GM19395 (cell line): Measurements from ENCODE around the gene CSF1.
"Not testable (repeated sequence)": the region's sequence is repeated elsewhere in the genome, so short reads cannot be mapped to it uniquely, and the experiment has no call there.

ENCODE experiments used
- ATAC-seq: cut with Tn5 transposase; IDR thresholded peaks from one replicate; pipeline ENCODE4 v1.9.1; 2021; ENCODE audit warnings: mild to moderate bottlenecking, moderate library complexity; ENCODE audit not compliant: unreplicated experiment

CSF1 gene, protein sequence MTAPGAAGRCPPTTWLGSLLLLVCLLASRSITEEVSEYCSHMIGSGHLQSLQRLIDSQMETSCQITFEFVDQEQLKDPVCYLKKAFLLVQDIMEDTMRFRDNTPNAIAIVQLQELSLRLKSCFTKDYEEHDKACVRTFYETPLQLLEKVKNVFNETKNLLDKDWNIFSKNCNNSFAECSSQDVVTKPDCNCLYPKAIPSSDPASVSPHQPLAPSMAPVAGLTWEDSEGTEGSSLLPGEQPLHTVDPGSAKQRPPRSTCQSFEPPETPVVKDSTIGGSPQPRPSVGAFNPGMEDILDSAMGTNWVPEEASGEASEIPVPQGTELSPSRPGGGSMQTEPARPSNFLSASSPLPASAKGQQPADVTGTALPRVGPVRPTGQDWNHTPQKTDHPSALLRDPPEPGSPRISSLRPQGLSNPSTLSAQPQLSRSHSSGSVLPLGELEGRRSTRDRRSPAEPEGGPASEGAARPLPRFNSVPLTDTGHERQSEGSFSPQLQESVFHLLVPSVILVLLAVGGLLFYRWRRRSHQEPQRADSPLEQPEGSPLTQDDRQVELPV

DNA sequence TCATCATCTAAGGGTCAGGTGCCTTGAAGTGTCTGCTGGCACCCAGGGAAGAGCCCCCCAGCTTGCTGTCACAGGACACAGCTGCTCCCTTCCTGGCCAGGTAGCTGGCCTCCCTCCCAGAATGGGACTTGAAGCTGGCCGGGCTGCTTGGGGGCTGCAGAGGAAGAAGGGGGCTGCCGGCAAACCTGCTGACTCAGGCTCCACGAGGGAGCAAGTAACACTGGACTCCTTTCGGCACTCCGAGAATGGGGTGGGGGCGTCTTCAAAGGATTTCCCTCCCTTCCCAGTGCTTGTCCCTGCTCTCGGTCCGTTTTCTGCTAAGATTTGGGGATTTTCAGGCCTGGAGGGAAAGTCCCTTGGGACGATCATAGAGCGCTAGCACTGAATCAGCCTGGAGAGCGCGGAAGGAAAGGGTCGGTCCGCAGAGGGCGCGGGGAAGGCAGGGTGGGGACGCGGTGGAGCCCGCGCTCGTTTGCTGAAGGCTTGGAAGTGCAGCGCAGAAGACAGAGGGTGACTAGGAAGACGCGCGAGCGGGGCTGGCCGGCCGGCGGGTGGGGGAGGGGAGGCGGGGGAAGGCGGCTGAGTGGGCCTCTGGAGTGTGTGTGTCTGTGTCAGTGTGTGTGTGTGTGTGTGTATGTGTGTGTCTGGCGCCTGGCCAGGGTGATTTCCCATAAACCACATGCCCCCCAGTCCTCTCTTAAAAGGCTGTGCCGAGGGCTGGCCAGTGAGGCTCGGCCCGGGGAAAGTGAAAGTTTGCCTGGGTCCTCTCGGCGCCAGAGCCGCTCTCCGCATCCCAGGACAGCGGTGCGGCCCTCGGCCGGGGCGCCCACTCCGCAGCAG lies at the start of gene CSF1:
Gene CSF1, plus strand, starts transcription at position 727 of the 840 bp plus-strand sequence. CDS start 175 bp downstream, outside the sequence.
- no peak for ATAC-seq

DNA sequence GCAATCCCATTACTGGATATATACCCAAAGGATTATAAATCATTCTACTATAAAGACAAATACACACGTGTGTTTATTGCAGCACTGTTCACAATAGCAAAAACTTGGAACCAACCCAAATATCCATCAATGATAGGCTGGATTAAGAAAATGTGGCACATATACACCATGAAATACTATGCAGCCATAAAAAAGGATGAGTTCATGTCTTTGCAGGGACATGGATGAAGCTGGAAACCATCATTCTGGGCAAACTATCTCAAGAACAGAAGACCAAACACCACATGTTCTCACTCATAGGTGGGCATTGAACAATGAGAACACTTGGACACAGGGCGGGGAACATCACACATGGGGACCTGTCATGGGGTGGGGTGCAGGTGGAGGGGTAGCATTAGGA lies 49.0 kb upstream of the CSF1 start:
- not testable (repeated sequence) for ATAC-seq

DNA sequence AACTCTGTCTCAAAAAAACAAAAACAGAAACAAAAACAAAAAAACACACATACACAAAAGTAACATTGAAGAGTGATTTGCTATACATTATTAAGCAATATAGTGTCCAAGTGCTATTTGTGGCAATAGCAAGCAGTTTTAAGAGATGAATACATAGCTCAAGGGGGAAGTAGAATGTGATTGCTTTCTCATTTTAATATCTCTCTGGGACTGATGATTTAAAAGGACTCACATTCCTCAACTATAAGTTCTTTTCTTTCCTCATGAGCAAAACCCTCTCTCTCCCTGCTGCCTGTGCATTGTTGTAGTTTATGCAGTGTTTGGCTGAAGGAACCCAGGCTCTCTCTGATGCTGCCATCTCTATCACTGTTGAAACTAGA lies 47.0 kb upstream of the CSF1 start:
- ATAC-seq: no peak

DNA sequence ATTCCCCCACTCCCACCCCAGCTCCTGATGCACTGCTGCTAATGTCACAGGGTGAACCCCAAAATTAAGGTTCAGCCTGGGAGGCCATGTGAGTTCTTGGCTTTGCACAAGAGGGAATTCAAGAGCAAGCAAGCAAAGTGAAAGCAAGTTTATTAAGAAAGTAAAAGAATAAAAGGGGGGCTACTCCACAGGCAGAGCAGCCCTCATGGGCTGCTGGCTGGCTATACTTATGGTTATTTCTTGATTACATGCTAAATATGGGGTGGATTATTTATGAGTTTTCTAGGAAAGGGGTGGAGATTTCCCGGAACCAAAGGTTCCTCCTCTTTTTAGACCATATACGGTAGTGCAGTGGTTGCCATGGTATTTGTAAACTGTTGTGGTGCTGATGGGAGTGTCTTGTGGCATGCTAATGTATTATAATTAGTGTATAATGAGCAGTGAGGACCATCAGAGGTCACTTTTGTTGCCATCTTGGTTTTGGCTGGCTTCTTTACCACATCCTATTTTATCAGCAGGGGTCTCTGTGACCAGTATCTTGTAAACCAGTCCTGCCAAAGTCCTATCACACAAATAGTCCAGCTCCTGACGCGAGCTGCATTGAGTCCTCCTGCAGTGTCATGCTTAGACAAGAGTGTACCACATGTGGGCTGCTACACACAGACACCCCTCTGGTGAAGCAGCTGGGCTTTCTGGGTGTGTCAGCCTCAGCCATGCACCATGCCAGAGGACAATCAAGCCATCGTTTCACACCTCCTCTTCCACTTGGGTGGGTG lies 46.4 kb upstream of the CSF1 start:
- ATAC-seq: no peak

DNA sequence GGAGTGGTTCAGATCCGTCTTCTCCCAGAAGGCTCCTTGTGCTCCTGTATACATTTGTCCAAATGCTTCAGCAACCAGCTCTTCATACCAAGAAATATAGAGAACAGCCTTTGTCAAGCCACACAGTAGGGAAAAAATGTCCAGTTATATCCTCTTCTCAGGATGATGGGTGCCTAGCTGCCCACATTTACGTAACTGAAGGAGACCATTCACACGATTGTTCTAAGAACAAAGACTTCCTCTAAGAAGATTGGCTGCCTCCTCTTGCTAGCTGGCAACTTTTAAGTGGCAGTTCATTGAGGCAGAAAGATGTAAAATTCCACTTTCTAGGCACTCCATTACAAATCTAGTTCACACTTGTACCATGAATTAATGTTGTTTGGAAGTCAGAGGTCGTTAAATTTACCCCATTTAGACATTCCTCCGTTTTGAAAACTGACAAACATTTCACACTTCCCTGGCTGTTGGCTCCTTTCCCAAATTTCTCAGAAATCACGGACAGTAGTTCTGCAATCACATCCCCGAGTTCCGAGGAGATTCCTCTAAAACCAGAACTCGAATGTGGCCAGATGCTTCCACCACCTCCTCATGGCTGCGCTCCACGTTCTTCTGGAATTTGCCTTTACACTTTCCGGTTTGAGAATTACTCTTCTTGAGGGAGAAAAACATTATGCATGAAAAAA lies 45.6 kb upstream of the CSF1 start:
- ATAC-seq: no peak

DNA sequence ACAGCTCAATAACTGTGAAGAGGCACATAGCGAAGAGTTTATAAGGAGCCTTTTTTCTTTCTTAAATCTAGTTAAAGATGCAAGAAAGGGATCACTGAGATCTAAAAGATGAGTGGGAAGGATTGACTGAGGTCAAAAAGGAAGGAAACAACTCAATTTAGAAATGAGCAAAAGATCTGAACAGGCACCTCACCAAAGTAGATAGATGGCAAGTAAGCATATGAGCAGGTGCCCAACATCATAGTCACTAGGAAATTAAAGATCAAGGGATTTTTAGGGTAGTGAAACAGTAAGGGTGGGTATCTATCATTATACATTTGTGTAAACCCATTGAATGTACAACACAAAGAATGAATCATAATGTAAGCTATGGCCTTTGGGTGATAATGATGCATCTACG lies 44.6 kb upstream of the CSF1 start:
- ATAC-seq: no peak

DNA sequence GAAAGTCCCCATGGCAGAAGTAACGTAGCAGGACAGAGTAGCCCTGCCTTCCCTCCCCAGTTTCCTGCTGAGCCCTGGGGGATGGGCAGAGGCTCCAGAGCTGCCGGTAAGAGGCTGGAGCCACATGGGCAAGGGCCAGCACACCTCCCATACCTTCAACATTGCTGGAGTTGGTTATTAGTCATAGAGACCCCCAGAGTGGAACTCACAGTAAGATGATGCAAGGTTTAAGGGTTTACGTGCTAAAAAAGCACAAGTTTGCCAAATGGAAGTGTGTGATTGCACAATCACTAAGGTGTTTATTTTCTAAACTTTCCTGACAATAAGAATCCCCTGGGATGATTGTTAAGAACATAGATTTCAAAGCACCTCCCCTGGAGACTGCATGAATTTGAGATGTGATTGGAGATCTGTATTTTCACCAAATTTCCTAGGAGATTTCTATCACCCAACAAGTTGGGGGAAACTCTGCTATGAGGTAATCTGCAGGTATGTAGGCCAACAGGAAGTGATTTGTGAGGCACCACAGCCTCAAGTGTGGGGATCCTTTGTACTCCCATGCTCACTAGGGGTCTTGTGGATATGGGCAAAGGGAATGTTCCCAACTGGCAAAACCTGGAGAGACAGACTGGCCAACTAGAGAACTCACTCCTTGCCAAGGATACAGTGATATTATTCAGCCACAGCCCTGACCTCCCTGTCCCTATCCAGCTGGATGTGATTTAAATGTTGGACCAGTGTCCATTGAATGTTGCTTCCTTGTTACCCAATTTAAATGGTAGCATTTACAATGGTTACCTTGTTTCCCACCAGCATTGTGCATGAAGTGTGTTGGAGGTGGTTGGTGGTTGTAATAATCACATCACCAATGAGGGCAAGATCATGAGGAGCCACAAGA lies 37.1 kb upstream of the CSF1 start:
- no peak for ATAC-seq

DNA sequence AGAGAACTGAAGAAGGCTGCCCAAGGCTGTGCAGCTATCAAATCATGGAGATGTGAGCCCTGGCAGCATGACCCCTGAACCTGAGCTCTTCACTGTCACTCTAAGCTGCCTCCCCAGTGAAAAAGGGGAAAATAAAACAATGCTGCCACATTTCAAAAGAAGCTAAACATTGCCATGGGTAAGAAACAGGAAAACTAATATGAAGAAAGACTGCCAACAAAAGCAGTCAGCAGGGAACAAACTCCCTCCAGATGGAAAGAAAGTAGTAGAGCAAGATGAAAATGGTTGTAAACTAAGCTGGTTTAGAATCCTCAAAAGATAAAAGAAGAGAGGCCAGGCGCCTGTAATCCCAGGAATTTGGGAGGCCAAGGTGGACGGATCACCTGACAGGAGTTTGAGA lies 36.2 kb upstream of the CSF1 start:
- no peak for ATAC-seq

DNA sequence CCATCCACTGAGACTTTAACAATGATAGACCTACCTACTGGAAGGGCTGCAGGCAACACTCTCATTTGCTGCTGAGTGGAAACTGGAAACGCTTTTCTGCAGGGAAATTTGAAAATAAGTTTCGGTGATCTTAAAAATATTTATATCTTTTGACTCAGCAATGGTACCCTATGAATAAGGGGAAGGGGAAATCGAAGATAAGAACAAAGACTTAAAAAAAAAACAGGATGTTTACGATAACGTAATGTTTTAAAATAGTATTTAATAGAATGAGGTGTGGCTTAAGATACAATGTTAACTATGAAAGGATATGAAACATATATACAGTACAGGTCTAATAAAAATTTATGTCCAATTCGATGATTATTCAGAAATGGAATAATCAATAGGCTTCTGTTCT lies 34.8 kb upstream of the CSF1 start:
- no peak for ATAC-seq

DNA sequence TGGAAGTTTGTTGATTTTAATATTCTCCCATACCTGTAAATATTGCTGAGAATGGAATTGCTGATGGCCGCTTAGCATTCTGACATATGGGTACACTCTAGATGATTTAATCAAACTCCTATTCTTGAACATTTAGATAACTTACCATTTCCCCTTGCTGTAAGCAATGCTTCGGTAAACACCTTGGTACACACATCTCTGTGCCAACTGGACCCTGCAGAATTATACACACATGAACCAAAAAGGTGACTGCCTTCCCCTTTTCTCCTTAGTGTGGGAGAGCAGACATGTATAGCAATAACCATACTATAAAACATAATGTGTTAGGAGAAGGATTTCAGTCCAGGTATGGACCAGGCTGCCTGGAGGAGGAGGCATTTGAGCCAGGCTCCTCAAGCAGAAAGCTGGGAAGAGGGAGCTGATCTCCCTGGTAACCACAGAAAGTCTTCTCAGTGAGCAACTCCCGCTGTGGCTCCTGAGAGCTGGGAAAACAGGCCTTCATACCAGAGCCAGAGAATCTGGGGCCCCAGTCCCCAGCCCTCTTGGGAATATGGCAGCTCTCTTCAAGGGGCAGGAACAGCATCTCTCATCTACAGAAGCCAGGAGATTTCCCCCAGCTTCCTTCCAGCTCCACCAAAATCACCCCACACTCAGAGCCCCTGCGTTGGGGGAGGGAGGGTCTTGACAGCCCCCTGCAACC lies 33.9 kb upstream of the CSF1 start:
- no peak for ATAC-seq

DNA sequence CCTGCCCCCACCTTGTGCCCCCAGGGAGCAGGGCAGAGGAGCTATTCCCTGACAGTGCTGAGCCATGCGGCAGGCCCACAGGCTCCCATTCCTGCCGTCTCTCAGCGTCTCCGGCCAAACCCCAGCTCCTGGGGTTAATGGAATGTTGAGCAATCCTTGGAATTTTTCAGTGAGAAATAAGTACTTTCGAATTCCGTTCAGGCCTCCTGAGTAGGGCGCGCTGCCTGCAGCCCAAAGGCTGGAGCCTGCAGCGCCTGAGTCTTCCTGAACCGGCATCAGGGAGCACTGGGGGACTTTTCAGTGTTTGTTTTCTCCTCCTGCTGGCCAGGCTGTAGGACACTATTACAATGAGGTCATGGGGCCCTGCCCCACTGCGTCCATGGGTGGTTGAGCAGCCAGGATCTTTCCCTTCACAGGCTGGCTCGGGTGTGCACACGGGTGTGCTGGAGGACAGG lies 33.3 kb upstream of the CSF1 start:
- no peak for ATAC-seq

DNA sequence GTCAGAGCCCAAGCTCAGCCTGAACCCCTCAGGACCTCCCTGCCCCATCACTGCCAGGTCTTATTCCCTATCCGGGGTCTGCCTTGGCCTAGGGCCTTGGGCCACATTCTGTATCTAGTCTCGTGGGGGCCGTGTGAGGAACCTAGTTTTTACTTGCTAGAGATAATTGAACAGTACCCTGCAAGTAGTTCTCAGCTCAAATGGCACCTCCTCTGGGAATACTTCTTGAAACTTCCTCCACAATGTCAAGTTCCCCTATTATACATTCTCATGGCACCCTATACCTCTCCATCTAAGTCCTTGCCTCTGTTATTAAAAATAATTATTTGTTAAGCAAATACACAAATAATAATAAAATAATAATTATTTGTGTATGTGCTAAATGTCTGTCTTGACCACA lies 32.9 kb upstream of the CSF1 start:
- no peak for ATAC-seq

DNA sequence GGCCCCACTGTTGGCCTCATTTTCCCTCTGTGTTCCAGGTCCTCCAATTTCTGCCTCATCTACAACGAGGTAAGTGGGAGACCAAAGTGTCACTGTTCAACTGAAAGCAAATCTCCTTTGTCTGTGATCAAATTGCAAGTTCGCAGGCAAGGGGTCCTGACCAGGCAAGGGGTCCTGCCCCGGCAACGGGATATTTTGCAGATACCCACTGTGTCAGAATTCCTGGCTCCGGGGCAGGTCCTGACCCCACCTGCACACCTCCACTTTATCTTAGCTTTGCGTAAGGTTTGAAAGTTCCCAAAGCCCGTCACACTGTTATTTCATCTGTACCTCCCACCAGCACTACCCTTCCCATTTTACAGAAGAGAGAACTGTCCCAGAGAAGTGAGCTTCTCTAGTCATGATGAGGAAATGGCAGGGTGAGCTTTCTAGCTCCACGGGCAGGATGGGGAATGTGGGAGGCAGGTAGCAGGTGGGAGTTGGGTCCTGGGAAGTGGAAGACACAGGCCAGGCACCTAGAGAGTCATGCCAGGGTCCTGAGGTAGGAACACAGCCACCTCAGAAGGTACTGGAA lies 32.0 kb upstream of the CSF1 start:
- no peak for ATAC-seq

DNA sequence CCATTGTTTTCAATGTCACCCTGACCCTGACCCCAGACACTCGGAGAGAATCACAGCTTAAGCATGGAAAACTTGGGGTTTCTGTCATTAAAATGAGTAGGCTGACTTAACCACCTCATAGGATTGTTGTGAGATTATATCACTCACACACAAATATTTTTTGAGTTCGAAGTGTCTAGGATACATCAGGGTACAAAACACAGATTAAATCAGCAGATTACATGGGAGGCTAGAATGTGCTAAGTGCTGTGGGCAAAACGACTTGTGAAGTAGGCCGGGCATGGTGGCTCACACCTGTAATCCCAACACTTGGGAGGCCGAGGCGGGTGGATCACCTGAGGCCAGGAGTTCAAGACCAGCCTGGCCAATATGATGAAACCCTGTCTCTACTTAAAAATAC lies 31.3 kb upstream of the CSF1 start:
- not testable (repeated sequence) for ATAC-seq

DNA sequence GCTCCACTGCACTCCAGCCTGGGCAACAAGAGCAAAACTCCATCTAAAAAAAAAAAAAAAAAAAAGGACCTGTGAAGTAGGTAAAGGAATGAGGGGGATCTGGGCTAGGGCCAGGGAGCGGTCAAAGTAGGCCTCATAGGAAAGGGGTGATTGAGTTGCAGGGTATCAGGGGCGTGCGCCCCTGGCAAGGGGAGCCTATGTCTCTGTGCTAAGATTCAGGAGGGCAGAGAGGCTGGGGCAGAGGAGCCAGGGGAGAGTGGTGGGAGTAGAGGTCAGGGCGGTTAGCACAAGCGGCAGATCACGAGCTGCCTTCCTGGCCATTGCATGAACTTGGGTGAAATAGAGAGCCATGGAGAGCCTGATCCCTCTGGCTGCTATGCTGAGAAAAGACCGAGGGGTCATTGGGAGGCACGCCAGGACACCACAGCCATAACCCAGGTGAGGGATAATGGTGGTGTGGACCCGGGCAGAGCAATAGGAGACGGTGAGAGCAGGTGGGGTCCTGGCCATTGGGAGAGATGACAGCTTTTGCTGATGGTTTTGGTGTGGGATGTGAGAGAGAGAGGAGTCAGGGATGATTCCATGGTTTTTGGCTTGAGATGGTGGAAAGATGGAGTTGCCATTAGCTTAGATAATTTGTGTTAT lies 30.6 kb upstream of the CSF1 start:
- ATAC-seq: no peak

DNA sequence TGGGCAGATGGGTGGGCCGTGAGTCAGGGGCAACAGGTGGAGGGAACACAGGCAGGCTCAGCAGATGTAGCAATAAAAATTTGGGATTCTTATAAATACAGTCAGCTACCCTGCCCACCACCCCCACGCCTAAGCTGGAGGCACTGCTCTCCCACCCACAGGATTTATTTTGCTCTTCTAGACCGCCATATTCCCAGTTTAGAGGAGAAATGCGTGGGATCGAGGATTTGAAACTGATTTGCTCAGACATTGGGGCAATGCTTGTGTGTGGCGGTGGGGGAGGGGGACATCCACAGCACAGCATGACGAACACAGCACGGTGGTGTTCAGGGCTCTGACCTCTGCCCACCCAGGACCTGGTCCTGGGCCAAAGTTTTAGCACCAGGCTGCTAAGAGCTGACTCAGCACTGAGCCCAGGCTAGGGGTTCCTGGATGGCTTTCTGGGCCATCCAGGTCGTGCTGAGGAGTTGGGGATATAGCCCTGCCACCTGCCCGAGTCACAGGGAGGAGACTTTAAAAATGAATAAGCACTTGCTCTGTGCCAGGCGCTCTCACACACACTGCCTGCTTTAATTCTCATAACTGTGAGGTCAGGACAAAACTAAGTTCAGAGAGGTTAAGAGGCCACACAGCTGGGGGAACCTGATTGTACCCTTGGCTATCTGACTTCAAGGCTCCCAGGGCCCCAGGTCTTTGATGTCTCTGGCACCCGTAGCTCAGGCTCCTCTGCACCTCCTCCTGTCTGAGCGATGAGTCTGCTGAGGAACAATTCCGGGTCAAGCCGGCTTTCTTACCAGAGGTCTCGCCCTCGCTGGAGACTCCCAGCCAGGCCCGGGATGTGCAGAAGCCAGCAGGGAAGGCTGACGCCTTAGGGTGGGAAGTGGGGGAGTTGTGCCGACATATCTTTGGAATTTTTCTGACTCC lies 29.4 kb upstream of the CSF1 start:
- no peak for ATAC-seq

DNA sequence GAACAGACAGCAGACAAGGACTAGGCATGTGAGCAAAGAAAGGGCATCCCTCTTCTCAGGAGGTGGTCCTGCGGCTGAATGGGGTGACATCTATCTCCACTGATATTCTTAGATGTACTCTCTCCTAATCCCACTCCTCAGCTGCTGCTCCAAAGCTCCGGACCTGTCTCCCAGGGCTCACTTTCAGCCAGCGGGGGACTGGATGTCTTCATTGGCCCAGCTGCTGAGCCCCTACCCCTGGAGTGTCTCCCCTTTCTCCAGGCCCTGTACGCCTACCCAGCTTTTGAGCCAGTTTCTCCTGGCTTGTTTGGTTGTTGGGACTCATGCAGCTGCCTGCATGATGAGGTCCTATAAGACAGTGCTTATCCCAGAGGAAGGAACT lies 28.8 kb upstream of the CSF1 start:
- ATAC-seq: no peak
